Progenitor cell of endocrine pancreas (in vitro differentiated cells): ENCODE data around the gene TCAIM. TPM values are rescaled to one million over a fixed set of nuclear protein-coding genes. Genes with fewer than 3 reads are reported as not detected.
A peak's percentile ranks its signal among the peaks of the same experiment; 100 is the strongest.

Experiments used
- DNase-seq: peaks from one replicate; pipeline ENCODE4 v3.0.0; 2021; ENCODE audit warnings: low spot score; ENCODE audit not compliant: unreplicated experiment
- H3K27ac Mint-ChIP-seq: 2 replicates; pipeline ENCODE4 v1.8.0; 2021; ENCODE audit warnings: mild to moderate bottlenecking, moderate library complexity, mixed read lengths
- H3K27me3 Mint-ChIP-seq: 2 replicates; pipeline ENCODE4 v1.8.0; 2021; ENCODE audit warnings: mixed read lengths
- H3K36me3 Mint-ChIP-seq: 2 replicates; pipeline ENCODE4 v1.8.0; 2022; ENCODE audit warnings: mixed read lengths; ENCODE audit not compliant: insufficient read depth
- H3K4me1 Mint-ChIP-seq: 2 replicates; pipeline ENCODE4 v1.8.0; 2021; ENCODE audit warnings: low read depth, mixed read lengths
- H3K4me3 Mint-ChIP-seq: 2 replicates; pipeline ENCODE4 v1.8.0; 2021; ENCODE audit warnings: low read depth, mild to moderate bottlenecking, moderate library complexity, mixed read lengths
- H3K9me3 Mint-ChIP-seq: 2 replicates; pipeline ENCODE4 v1.8.0; 2021; ENCODE audit warnings: low read depth, mixed read lengths
- CTCF ChIP-seq: fragments of 200-600 bp; sonication (generic); IDR thresholded peaks from one replicate; pipeline ENCODE4 v1.5.0; 2021; ENCODE audit warnings: antibody characterized with exemption, mild to moderate bottlenecking; ENCODE audit not compliant: unreplicated experiment
- long read RNA-seq: library from polyadenylated mRNA; unstranded; transcript quantifications from one replicate; pipeline ENCODE4 v2.0.0, GENCODE V29; 2020
- total RNA-seq: library from RNA; stranded (reverse); gene quantifications from 2 replicates; pipeline ENCODE4 v1.2.1, GENCODE V29; 2021

Gene TCAIM
- total RNA-seq = 33.8 and 34.1 TPM in 2 replicates
- long read RNA-seq, transcript TCAIM-203 (4 exons, 2,178 nt) = major isoform, 40 of 133 reads
- long read RNA-seq, transcript TCAIM-204 (11 exons, 3,306 nt) = minor isoform, 18 of 133 reads
- long read RNA-seq, transcript TCAIM-202 (4 exons, 1,998 nt) = minor isoform, 22 of 133 reads
- long read RNA-seq, transcript TCAIM-201 (11 exons, 3,687 nt) = minor isoform, 8 of 133 reads
- long read RNA-seq, partial matches to known transcripts = 11 of 133 reads
- long read RNA-seq, other reads (novel, unspliced or antisense) = 28 of 133 reads

- H3K9me3 Mint-ChIP-seq = no peaks in the 10 kb centered on the region
- peaks cover 1% of the 10 kb centered on the region for H3K36me3 Mint-ChIP-seq
- no peaks in the 10 kb centered on the region for H3K27me3 Mint-ChIP-seq
- H3K4me3 Mint-ChIP-seq = peak within 1 kb of the TSS; percentile 94
- H3K27ac Mint-ChIP-seq = peak within 1 kb of the TSS; percentile 99
- H3K4me1 Mint-ChIP-seq = peaks cover 24% of the 10 kb centered on the region
- peak; percentile 98 for DNase-seq
- TF ChIP-seq CTCF = no peak
These were observed at the start of gene TCAIM for GRCh38 chr3:44338010-44338827. TSS of gene TCAIM (plus strand) at chr3:44338766. CDS start at chr3:44354783, 16,017 bp downstream.

GRCh38 chr3:44289882-44290462, 48.6 kb upstream of the TCAIM start:
- H3K36me3 Mint-ChIP-seq = no peaks in the 10 kb centered on the region
- DNase-seq = no peak
- H3K4me3 Mint-ChIP-seq = no peak overlapping the region
- no peaks in the 10 kb centered on the region for H3K27me3 Mint-ChIP-seq
- peaks cover 4% of the 10 kb centered on the region for H3K4me1 Mint-ChIP-seq
- TF ChIP-seq CTCF = no peak
- H3K9me3 Mint-ChIP-seq = no peaks in the 10 kb centered on the region
- H3K27ac Mint-ChIP-seq = no peak overlapping the region

GRCh38 chr3:44292276-44292675, 46.3 kb upstream of the TCAIM start:
- no peak overlapping the region for H3K27ac Mint-ChIP-seq
- DNase-seq = no peak
- TF ChIP-seq CTCF = no peak
- peaks cover 2% of the 10 kb centered on the region for H3K9me3 Mint-ChIP-seq
- H3K4me3 Mint-ChIP-seq = no peak overlapping the region
- no peaks in the 10 kb centered on the region for H3K36me3 Mint-ChIP-seq
- H3K4me1 Mint-ChIP-seq = peaks cover 9% of the 10 kb centered on the region
- no peaks in the 10 kb centered on the region for H3K27me3 Mint-ChIP-seq

GRCh38 chr3:44292947-44293346, 45.6 kb upstream of the TCAIM start:
- Mint-ChIP-seq H3K36me3 (no peaks in the 10 kb centered on the region), H3K4me3 (no peak overlapping the region), H3K27me3 (no peaks in the 10 kb centered on the region), H3K9me3 (peaks cover 2% of the 10 kb centered on the region), H3K4me1 (peaks cover 9% of the 10 kb centered on the region), H3K27ac (no peak overlapping the region)
- no peak for TF ChIP-seq CTCF
- no peak for DNase-seq

GRCh38 chr3:44297255-44297654, 41.3 kb upstream of the TCAIM start:
- Mint-ChIP-seq H3K27ac (no peak overlapping the region), H3K4me1 (peaks cover 5% of the 10 kb centered on the region), H3K4me3 (no peak overlapping the region), H3K36me3 (no peaks in the 10 kb centered on the region), H3K27me3 (no peaks in the 10 kb centered on the region), H3K9me3 (peaks cover 2% of the 10 kb centered on the region)
- TF ChIP-seq CTCF = no peak
- DNase-seq = no peak
